Smooth muscle cell of the brain vasculature (primary cell): ENCODE data around the gene RHOV.

Experiments
- DNase-seq: peaks from one replicate; pipeline ENCODE4 v3.0.0-alpha.2; 2012; ENCODE audit warnings: low read depth, low spot score

The RHOV gene

DNA sequence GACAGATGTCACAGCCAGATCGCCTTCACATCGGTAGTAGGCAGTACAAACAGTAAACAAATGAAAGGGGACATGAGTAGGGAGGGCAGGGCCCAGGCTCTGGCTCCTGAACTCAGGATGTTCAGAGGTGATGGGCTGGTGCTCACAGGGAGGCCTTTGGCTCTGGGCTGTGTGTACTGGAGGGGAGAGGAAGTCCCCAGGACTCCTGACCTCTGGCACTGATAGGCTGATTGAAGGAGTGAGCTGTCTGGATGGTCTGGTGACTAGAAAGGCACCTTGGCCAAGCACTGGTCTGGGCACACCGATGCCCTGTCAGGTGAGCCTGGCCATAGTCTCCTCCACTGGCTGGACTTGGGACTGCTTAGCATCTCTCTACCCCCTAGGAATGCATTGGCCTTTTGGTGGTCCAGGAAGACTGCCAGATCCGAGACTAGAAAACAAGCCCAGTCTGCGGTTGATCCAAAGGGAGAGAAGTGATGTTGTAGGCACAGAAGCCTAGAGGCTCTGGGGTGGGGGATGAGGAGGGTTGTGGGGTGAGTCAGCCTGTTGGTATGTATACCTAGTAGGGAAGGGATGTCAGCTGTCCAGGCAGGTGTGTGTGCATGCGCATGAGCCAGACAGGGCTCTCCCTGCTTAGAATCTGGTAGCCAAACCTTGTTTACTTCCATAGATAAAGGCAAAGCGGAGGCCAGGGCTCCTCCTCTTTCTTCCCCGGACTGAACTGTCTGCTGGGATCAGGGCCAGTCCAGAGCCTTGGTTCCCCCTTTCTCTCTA, 28.3 kb downstream of the RHOV start:
- DNase-seq, result no peak

GRCh38 chr15:40845036-40845435, 29.0 kb downstream of the RHOV start:
- DNase-seq, result no peak

DNA sequence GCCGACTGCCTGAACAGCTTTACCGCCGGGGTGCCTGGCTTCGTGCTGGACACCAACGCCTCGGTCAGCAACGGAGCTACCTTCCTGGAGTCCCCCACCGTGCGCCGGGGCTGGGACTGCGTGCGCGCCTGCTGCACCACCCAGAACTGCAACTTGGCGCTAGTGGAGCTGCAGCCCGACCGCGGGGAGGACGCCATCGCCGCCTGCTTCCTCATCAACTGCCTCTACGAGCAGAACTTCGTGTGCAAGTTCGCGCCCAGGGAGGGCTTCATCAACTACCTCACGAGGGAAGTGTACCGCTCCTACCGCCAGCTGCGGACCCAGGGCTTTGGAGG, 29.4 kb downstream of the RHOV start:
- no peak for DNase-seq

- no peak for DNase-seq
These were observed 29.9 kb downstream of the RHOV start, which contains the start of gene SPINT1 for GRCh38 chr15:40843885-40844695. TSS of gene SPINT1 (plus strand) at chr15:40844048. CDS start at chr15:40844555, 507 bp downstream.

GRCh38 chr15:40843261-40843884, 30.7 kb downstream of the RHOV start:
- no peak for DNase-seq

- DNase-seq, result no peak
These were observed 32.3 kb downstream of the RHOV start for GRCh38 chr15:40841741-40842140.

- DNase-seq, result no peak
These were observed 35.3 kb downstream of the RHOV start for GRCh38 chr15:40838756-40839155.

DNA sequence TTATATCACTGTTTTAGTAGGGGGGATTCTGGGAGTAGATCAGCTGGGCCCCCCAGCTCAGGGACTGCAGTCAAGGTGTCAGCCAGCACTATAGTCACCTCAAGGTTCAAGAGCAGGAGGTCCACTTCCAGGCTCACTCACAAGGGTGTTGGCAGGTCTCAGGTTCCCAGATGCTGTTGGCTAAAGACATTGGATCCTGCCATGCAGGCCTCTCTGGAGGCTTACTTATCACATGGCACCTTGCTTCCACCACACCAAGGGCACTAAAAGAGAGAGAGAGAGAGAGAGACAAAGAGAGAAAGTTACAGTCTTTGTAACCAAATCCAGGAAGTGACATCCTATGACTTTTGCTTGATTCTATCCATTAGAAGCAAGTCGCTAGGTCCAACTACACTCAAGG, 38.0 kb downstream of the RHOV start:
- no peak for DNase-seq

- no peak for DNase-seq
These were observed 41.1 kb downstream of the RHOV start for GRCh38 chr15:40832903-40833302.

DNA sequence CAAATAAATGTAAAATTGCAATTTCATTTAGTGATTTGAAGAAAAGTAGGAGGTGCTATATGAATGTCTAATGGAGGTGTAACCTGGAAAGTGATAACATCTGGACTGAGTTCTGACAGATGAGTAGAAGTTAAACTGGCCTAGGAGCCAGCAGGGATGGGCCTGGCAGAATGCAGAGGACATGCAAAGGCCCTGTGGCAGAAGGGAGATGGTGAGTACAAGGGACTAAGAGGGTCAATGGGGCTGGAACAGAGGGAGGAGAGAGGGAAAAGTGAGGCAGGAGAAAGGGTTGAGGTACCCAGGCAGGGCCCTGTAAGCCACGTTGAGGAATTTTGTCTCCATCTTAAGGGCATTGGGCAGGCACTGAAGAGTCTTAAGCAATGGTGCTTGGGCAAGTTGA, 42.2 kb downstream of the RHOV start:
- DNase-seq, result no peak

DNA sequence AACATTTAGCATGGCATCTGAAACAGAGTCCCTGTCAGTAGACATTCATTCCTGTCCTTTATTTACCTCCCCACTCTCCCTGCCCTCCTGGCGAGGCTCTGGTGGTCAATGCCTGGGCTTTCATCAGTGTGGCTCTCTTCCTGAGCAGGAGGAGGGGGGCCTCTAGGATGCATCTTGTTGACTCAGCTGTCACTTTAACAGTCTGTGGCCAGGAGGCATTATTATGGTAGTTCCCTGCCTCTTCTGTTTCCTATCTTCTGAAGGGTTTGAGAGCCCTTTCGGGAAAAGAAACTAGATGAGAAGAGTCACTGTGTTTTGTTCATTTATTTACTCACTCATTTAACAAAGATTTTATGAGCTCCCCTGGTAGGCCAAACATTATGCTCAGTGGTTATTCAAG, 43.1 kb downstream of the RHOV start:
- no peak for DNase-seq

DNA sequence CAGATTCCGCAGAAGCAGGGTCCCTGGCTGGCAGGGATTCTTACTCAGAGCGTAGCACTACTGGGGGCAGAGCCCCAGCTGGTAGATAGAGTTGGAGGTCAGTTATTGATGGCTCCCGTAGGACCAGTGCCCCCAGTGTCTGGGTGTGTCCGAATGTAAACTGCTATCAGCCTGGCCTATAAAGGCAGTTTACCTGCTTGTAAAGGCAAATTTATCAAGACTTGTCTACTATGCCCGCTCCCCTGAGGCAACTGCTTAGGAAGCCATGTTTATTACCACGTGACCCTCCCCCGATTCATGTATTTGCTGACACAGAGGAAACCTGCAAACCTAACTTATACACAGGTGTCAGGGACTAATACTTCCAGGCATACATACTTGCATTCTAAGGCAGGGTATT, 44.9 kb downstream of the RHOV start:
- DNase-seq, result no peak

GRCh38 chr15:40828447-40829036, 45.5 kb downstream of the RHOV start, which contains the start of gene PPP1R14D:
TSS of gene PPP1R14D (minus strand) at chr15:40828708. CDS start at chr15:40828641, 67 bp downstream.
- DNase-seq, result no peak

DNA sequence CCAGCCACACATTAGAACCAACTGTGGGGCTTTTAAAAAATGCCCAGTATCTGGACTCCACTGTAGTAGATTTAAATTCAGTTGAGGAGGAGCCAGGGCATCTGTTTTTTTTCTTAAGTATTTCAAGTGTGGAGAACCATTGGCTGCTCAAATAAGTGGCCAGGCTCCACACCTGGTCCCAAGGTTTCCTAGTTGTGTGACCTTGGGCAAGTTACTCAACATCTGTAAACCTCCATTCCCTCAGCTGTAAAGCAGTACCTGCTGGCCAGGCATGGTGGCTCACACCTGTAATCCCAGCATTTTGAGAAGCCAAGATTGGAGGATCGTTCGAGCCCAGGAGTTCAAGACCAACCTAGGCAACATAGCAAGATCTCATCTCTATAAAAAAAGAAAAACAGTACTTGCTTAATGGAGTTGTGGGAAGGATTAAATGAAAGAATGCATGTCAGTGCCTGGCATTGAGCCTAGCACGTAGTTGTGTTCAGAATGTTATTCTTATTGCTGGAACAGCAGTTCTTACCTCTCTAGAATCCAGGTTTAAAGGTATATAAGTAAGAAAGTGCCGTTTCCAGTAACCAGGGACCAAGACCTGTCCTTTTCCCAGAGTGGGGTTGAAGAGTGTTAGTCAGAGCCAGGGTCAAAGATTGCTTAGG, 47.5 kb downstream of the RHOV start:
- DNase-seq, result no peak

DNA sequence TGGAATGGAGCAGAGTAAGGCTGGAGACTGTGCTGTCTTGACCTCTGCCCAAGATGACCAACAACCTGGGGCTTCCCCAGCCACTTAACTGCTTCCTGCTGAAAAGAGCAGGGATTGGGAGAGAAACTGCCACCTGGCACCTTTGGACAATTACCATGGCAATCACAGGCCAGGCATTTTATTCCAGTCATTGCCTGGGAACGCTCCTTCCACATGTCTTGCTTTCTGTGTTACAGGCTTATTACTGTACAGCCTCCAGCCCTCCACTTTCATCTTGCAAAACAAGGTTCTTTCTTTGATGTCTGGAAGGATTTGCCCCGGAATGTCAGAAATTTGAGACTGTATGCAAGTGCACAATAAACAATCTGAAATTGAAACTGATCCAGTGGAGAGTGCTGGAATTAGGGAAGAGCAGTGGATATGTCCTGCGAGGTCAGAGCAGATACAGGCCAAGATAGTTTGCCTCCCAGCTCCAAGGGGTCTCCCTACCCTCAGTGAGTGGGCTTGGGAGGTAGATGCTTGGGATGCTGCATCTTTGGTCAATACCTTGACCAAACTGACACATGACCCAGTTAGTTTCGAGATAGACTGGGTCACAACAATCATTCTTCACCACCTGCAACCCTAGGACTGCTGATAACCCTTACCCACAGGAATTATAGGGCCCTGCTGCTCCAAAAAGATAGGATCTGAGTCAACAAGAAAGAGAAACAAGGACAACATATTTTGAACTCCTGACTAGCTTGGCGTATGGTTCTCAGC, 48.2 kb downstream of the RHOV start:
- DNase-seq, result no peak

DNA sequence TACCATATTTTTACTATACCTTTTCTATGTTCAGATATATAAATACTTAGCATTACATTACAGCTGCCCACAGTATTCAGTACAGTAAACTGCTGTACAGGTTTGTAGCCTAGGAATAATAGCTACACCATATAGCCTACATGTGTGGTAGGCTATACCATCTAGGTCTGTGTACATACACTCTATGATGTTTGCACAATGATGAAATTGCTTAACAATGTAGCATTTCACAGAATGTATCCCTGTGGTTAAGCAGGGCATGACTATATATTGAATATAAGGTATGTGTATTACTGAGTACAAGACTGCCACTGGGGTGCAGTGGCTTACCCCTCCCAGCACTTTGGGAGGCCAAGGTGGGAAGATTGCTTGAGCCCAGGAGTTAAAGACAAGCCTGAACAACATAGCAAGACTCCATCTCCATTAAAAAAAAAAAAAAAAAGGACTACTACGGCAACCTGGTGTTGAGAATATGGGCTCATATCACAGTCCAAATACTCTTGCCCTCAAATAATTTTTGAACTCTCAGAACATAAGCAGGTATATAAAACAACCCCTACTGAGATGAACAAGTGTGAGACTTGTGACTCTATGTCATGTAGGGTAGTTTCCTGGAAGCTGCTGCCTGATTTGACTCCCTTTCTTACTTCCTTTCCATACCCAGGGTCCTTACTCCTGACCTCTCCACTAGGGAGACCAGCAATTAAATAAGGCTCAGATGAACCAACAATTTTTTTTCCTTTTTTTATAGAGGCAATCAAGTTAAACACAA, 50.3 kb downstream of the RHOV start:
- DNase-seq, result no peak
